Gastroesophageal sphincter (tissue), 3 donors: ENCODE results near the gene SMTN.
"Not testable (repeated sequence)": the region's sequence is repeated elsewhere in the genome, so short reads cannot be mapped to it uniquely, and the experiment has no call there.

Experiments
- POLR2A ChIP-seq, 2 donors: fragments of 450-650 bp; IDR thresholded peaks; one replicate each; pipeline ENCODE4 v1.6.1; 2017; ENCODE audit warnings: antibody characterized with exemption in 2 of 2, mild to moderate bottlenecking in 2 of 2, moderate library complexity in 1 of 2
- POLR2AphosphoS5 ChIP-seq: sonication (generic); formaldehyde crosslinking; IDR thresholded peaks from one replicate; pipeline ENCODE4 v1.6.1; 2017; ENCODE audit warnings: antibody characterized with exemption
- TF ChIP-seq, protein P1 (sequence below), 4 experiments: fragments of 200-600 bp in 2 of 4; fragments of 450-650 bp in 2 of 4; sonication (generic) in 1 of 4; IDR thresholded peaks; one replicate each; pipeline ENCODE4 v1.5.1; 2017 to 2019; ENCODE audit warnings: antibody characterized with exemption in 4 of 4, mild to moderate bottlenecking in 2 of 4, moderate library complexity in 2 of 4

DNA sequence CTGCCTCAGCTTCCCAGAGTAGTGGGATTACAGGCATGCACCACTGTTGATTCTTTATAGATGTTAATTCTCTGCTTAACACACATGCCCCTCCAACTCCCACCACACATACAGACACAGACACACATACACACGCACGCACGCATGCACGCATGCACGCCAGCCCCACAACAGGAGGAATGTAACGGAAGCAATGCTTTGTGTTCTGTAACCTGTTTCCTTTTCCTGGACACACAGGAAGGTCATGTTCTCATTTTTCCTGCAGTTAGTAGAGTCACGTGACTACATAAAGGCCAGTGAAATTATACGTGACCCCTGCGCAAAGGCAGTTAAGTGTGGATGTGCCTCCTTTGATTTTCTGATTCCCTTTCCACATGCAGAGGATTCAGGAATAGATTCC is 8.0 kb upstream of the SMTN start:
- TF ChIP-seq, protein P1, sequence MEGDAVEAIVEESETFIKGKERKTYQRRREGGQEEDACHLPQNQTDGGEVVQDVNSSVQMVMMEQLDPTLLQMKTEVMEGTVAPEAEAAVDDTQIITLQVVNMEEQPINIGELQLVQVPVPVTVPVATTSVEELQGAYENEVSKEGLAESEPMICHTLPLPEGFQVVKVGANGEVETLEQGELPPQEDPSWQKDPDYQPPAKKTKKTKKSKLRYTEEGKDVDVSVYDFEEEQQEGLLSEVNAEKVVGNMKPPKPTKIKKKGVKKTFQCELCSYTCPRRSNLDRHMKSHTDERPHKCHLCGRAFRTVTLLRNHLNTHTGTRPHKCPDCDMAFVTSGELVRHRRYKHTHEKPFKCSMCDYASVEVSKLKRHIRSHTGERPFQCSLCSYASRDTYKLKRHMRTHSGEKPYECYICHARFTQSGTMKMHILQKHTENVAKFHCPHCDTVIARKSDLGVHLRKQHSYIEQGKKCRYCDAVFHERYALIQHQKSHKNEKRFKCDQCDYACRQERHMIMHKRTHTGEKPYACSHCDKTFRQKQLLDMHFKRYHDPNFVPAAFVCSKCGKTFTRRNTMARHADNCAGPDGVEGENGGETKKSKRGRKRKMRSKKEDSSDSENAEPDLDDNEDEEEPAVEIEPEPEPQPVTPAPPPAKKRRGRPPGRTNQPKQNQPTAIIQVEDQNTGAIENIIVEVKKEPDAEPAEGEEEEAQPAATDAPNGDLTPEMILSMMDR (IDR thresholded peaks at IDR 0.05) = not testable (repeated sequence)
- not testable (repeated sequence) for TF ChIP-seq POLR2A (IDR thresholded peaks at IDR 0.05); POLR2AphosphoS5
